ACC112 (cell line): ENCODE results near the gene RHEB.
"Not testable (repeated sequence)": the region's sequence is repeated elsewhere in the genome, so short reads cannot be mapped to it uniquely, and the experiment has no call there.

ENCODE experiments used
- H2AFZ ChIP-seq: fragments of 200-600 bp; sonication (generic); one replicate; pipeline ENCODE4 v1.6.0; 2017; ENCODE audit warnings: antibody characterized with exemption, low read length; ENCODE audit not compliant: unreplicated experiment
- H3K27ac ChIP-seq: fragments of 200-600 bp; sonication (generic); 2 replicates; pipeline ENCODE4 v1.5.1; 2014; ENCODE audit warnings: low read depth, mild to moderate bottlenecking, antibody characterized with exemption, low read length, moderate library complexity
- H3K27me3 ChIP-seq: fragments of 200-600 bp; sonication (generic); 2 replicates; pipeline ENCODE4 v1.6.1; 2014; ENCODE audit warnings: mild to moderate bottlenecking, antibody characterized with exemption, low read length, moderate library complexity, mixed read lengths; ENCODE audit not compliant: insufficient read depth
- H3K36me3 ChIP-seq: fragments of 200-600 bp; sonication (generic); 2 replicates; pipeline ENCODE4 v1.6.1; 2016; ENCODE audit warnings: mild to moderate bottlenecking, antibody characterized with exemption, low read length, moderate library complexity, mixed read lengths; ENCODE audit not compliant: insufficient read depth
- H3K4me1 ChIP-seq: fragments of 200-600 bp; sonication (generic); one replicate; pipeline ENCODE4 v1.6.1; 2016; ENCODE audit warnings: low read length, mixed read lengths; ENCODE audit not compliant: insufficient read depth, unreplicated experiment, control insufficient read depth
- H3K4me3 ChIP-seq: fragments of 200-600 bp; sonication (generic); 2 replicates; pipeline ENCODE4 v1.5.1; 2014; ENCODE audit warnings: mild to moderate bottlenecking, low read depth, low read length
- H3K79me2 ChIP-seq: fragments of 200-600 bp; sonication (generic); one replicate; pipeline ENCODE4 v1.6.0; 2016; ENCODE audit warnings: low read length; ENCODE audit not compliant: control insufficient read depth, unreplicated experiment, insufficient read depth

Gene RHEB

GRCh38 chr7:151550656-151551286, 31.1 kb upstream of the RHEB start:
- Histone ChIP-seq H3K36me3 (no peaks in the 10 kb centered on the region), H2AFZ (no peak overlapping the region), H3K79me2 (no peaks in the 10 kb centered on the region), H3K4me3 (no peak overlapping the region), H3K27ac (no peak overlapping the region), H3K4me1 (no peaks in the 10 kb centered on the region), H3K27me3 (peaks cover 11% of the 10 kb centered on the region)

DNA sequence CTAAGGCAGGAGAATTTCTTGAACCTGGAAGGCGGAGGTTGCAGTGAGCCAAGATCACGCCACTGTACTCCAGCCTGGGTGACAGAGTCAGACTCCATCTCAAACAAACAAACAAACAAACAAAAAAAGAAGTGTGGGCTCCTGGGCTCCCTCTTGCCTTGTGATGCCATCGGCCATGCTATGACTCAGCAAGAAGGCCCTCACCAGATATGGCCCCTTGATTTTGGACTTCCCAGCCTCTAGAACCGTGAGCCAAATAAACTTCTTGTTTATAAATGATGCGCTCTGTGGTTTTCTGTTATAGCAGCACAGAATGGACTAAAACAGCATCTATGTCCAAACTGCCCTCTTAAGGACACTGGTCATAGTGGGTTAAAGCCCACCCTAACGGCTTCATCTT, 29.9 kb upstream of the RHEB start:
- Histone ChIP-seq H3K36me3 (no peaks in the 10 kb centered on the region), H3K27me3 (peaks cover 20% of the 10 kb centered on the region), H3K4me1 (no peaks in the 10 kb centered on the region), H3K79me2 (no peaks in the 10 kb centered on the region), H3K27ac (no peak overlapping the region), H3K4me3 (no peak overlapping the region), H2AFZ (no peak overlapping the region)

DNA sequence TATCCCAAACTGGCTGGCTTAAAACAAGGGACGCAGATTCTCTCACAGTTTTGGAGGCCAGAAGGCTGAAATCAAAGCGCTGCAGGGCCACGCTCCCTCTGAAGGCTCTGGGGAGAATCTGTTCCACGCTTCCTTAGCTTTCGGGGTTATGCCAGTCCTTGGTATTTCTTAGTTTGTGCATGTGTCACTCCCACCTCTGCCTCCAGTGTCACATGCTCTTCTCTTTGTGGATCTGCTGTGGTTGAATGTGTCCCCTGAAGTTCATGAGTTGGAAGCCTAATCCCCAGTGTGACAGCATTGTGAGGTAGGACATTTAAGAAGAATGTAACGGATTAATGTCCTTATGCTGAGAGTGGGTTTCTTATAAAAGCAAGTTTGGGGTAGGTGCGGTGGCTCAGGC, 29.4 kb upstream of the RHEB start:
- Histone ChIP-seq H3K4me3 (no peak overlapping the region), H3K27ac (no peak overlapping the region), H2AFZ (no peak overlapping the region), H3K27me3 (peaks cover 25% of the 10 kb centered on the region), H3K36me3 (no peaks in the 10 kb centered on the region), H3K4me1 (no peaks in the 10 kb centered on the region), H3K79me2 (no peaks in the 10 kb centered on the region)

GRCh38 chr7:151544183-151544582, 24.5 kb upstream of the RHEB start:
- Histone ChIP-seq H3K4me3 (no peak overlapping the region), H3K27ac (no peak overlapping the region), H3K36me3 (no peaks in the 10 kb centered on the region), H3K27me3 (peaks cover 35% of the 10 kb centered on the region), H3K4me1 (no peaks in the 10 kb centered on the region), H2AFZ (no peak overlapping the region), H3K79me2 (no peaks in the 10 kb centered on the region)

DNA sequence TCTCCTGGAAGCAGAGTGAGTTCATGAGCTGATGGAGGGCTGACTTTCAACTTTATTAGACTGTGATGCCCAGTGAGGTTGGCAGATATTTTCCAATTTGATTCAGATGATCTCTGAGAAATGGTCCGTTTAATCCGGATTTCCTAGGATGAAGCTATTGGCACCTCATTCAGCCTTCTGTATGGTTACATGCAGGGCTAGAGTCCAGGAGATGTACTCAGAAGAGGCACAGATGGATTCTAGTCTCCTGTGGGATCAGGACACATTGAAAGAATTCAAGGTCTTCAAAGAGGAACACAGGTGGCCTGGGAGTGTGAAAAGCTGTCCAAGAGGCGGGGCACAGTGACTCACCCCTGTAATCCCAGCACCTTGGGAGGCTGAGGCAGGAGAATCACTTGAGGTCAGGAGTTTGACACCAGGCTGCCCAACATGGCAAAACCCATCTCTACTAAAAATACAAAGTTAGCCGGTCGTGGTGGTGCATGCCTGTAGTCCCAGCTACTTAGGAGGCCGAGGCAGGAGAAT, 23.0 kb upstream of the RHEB start:
- H3K27ac ChIP-seq = no peak overlapping the region
- H2AFZ ChIP-seq = no peak overlapping the region
- H3K79me2 ChIP-seq = no peaks in the 10 kb centered on the region
- peaks cover 41% of the 10 kb centered on the region for H3K27me3 ChIP-seq
- no peak overlapping the region for H3K4me3 ChIP-seq
- no peaks in the 10 kb centered on the region for H3K4me1 ChIP-seq
- no peaks in the 10 kb centered on the region for H3K36me3 ChIP-seq

DNA sequence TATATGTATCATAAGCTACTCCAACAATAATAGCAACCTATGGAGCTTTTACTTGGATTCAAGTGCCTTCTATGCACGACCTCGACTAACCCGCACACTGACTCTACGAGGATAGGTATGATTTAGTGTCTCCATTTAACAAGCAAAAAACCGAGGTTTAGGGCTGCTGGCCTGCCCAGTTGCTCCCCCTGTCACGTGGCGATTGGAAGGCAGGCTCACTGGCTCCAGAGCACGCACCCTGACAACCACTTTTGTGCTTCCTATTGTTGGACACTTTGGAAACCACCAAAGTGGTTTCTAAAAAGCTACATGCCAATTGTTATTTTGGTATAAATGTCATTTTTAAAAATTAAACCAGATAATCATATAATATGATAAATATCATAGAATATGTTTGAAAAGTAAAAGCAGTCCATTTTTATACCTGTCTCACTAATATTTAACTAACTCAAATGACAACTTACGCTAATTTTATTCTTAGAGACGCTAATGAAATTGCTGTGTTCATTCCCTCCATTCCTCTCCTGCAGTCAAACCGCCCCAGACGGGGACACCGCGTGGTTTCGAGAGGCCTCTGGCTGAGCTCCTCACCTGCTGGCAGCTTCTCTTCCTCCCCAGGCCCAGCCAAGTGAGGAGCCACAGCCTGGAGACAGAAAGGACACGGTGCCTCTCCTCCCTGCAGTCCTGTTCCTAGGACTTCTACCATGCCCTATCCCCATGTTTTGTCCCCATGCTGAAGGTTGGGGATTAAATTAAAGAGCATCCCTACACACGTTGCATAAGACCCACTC, 22.2 kb upstream of the RHEB start:
- Histone ChIP-seq H3K4me3 (no peak overlapping the region), H3K36me3 (no peaks in the 10 kb centered on the region), H3K27ac (no peak overlapping the region), H3K4me1 (no peaks in the 10 kb centered on the region), H3K27me3 (peaks cover 43% of the 10 kb centered on the region), H2AFZ (no peak overlapping the region), H3K79me2 (no peaks in the 10 kb centered on the region)

GRCh38 chr7:151540146-151540545, 20.5 kb upstream of the RHEB start:
- Histone ChIP-seq H3K4me1 (no peaks in the 10 kb centered on the region), H2AFZ (no peak overlapping the region), H3K36me3 (no peaks in the 10 kb centered on the region), H3K79me2 (no peaks in the 10 kb centered on the region), H3K4me3 (no peak overlapping the region), H3K27me3 (peaks cover 29% of the 10 kb centered on the region), H3K27ac (no peak overlapping the region)

- Histone ChIP-seq H3K79me2 (no peaks in the 10 kb centered on the region), H3K4me1 (no peaks in the 10 kb centered on the region), H2AFZ (no peak overlapping the region), H3K36me3 (no peaks in the 10 kb centered on the region), H3K27me3 (peaks cover 19% of the 10 kb centered on the region), H3K4me3 (no peak overlapping the region), H3K27ac (no peak overlapping the region)
These were observed 19.5 kb upstream of the RHEB start for GRCh38 chr7:151539088-151539671.

GRCh38 chr7:151537818-151538561, 18.3 kb upstream of the RHEB start:
- Histone ChIP-seq H3K4me1 (no peaks in the 10 kb centered on the region), H3K79me2 (no peaks in the 10 kb centered on the region), H3K36me3 (no peaks in the 10 kb centered on the region), H3K27me3 (0 out of 2 replicates have a peak, but pooled peaks cover 8% of the 10 kb centered on the region), H3K27ac (no peak overlapping the region), H3K4me3 (no peak overlapping the region), H2AFZ (peak overlapping the region; percentile 13)

DNA sequence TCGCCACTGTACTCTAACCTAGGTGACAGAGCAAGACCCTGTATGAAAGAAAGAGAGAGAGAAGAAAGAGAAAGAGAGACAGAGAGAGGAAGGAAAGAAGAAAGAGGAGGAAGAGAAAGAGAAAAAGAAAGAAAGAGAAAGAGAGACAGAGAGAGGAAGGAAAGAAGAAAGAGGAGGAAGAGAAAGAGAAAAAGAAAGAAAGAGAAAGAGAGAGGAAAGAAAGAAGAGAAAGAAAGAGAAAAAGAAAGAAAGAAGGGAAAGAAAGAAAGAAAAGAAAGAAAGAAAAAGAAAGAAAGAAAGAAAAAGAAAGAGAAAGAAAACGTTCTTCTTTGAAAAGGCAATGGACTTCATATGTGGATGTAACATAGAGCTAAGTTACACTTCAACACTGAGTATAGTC, 16.5 kb upstream of the RHEB start:
- H2AFZ ChIP-seq, H3K27ac ChIP-seq, H3K4me3 ChIP-seq, H3K27me3 ChIP-seq, H3K36me3 ChIP-seq, H3K79me2 ChIP-seq, H3K4me1 ChIP-seq: not testable (repeated sequence)
